Neural progenitor cell (in vitro differentiated cells): ENCODE results near the gene DDX31. TPM values are rescaled to one million over a fixed set of nuclear protein-coding genes. Genes with fewer than 3 reads are reported as not detected.

Experiments used
- DNase-seq: peaks from one replicate; pipeline ENCODE4 v3.0.0-alpha.2; 2016; ENCODE audit warnings: low spot score
- H2AFZ ChIP-seq: fragments of 200-600 bp; sonication (generic); replicated peaks from 2 replicates; pipeline ENCODE4 v1.6.1; 2016; ENCODE audit warnings: antibody characterized with exemption
- H3F3A ChIP-seq: fragments of 200-600 bp; sonication (generic); 2 replicates; pipeline ENCODE4 v1.6.1; 2016; ENCODE audit warnings: antibody characterized with exemption, low read depth
- H3K27ac ChIP-seq: fragments of 200-600 bp; sonication (generic); 2 replicates; pipeline ENCODE4 v1.5.1; 2016; ENCODE audit warnings: mild to moderate bottlenecking
- H3K27me3 ChIP-seq: fragments of 200-600 bp; sonication (generic); 2 replicates; pipeline ENCODE4 v1.6.1; 2016; ENCODE audit warnings: mild to moderate bottlenecking, moderate library complexity
- H3K36me3 ChIP-seq: fragments of 200-600 bp; sonication (generic); 2 replicates; pipeline ENCODE4 v1.5.1; 2016
- H3K4me1 ChIP-seq: fragments of 200-600 bp; sonication (generic); 2 replicates; pipeline ENCODE4 v1.6.1; 2016; ENCODE audit warnings: mixed run types
- H3K4me2 ChIP-seq: fragments of 200-600 bp; sonication (generic); 2 replicates; pipeline ENCODE4 v1.6.1; 2016
- H3K4me3 ChIP-seq: fragments of 200-600 bp; sonication (generic); 2 replicates; pipeline ENCODE4 v1.5.1; 2016
- H3K79me2 ChIP-seq: fragments of 200-600 bp; sonication (generic); 2 replicates; pipeline ENCODE4 v1.6.1; 2016; ENCODE audit warnings: low read depth
- H3K9ac ChIP-seq: fragments of 200-600 bp; sonication (generic); 2 replicates; pipeline ENCODE4 v1.6.1; 2016
- H3K9me3 ChIP-seq: fragments of 200-600 bp; sonication (generic); 2 replicates; pipeline ENCODE4 v1.5.1; 2016; ENCODE audit warnings: low read depth
- H4K20me1 ChIP-seq: fragments of 200-600 bp; sonication (generic); 2 replicates; pipeline ENCODE4 v1.6.1; 2016; ENCODE audit warnings: low read depth
- H3K27ac Mint-ChIP-seq: 3 replicates; pipeline ENCODE4 v1.8.0; 2021; ENCODE audit warnings: mixed read lengths
- H3K27me3 Mint-ChIP-seq: 2 replicates; pipeline ENCODE4 v1.8.0; 2022; ENCODE audit warnings: low read depth, mild to moderate bottlenecking, inconsistent platforms, moderate library complexity, mixed read lengths; ENCODE audit not compliant: insufficient read depth
- H3K36me3 Mint-ChIP-seq: 3 replicates; pipeline ENCODE4 v1.8.0; 2021; ENCODE audit warnings: mixed read lengths
- H3K4me1 Mint-ChIP-seq: 3 replicates; pipeline ENCODE4 v1.8.0; 2021; ENCODE audit warnings: mixed read lengths
- H3K4me3 Mint-ChIP-seq: 3 replicates; pipeline ENCODE4 v1.8.0; 2021; ENCODE audit warnings: mild to moderate bottlenecking, moderate library complexity, mixed read lengths
- H3K9me3 Mint-ChIP-seq: 3 replicates; pipeline ENCODE4 v1.8.0; 2020; ENCODE audit warnings: mixed read lengths
- CTCF ChIP-seq: fragments of 200-600 bp; sonication (generic); IDR thresholded peaks from 2 replicates; pipeline ENCODE4 v1.5.1; 2017; ENCODE audit warnings: antibody characterized with exemption, mild to moderate bottlenecking
- EZH2 ChIP-seq: fragments of 200-600 bp; sonication (generic); IDR thresholded peaks from 2 replicates; pipeline ENCODE4 v1.6.1; 2017; ENCODE audit warnings: antibody characterized with exemption, mild to moderate bottlenecking, moderate library complexity
- EZH2phosphoT487 ChIP-seq: fragments of 200-600 bp; sonication (generic); IDR thresholded peaks from 2 replicates; pipeline ENCODE4 v1.6.1; 2017; ENCODE audit warnings: antibody characterized with exemption
- total RNA-seq: library from RNA; depleted of rRNA; stranded (reverse); fragments of >200 nt; gene quantifications from 2 replicates; pipeline ENCODE4 v1.2.3, GENCODE V29; 2015; ENCODE audit warnings: low replicate concordance

Gene DDX31
- total RNA-seq, 1 donor from 2014 or later: 25.7 TPM

DNA sequence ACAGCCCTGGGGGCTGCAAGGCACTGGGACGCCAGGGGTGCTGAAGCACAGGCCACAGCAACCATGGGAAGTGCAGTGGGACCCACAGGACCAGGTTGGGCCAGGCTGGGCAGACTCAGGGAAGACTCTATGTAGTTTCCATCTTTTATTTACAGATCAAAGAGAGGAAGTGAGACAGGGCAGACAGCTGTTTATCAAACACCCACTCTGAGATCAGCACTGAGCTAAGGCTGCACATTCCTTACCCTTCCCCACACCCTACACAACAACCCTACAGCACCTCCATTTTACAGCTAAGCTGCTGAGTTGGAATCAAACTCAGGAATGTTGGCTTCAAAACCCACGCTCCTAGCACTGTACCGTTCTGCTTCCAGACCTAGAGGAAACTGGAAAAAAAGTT is 67.6 kb downstream of the DDX31 start:
- H3K9me3 ChIP-seq: no peaks in the 10 kb centered on the region
- no peak overlapping the region for H3K4me3 ChIP-seq
- DNase-seq: no peak
- no peak overlapping the region for H3K4me2 ChIP-seq
- no peak for TF ChIP-seq EZH2phosphoT487
- TF ChIP-seq CTCF: no peak
- TF ChIP-seq EZH2: no peak
- H3K27me3 ChIP-seq: no peaks in the 10 kb centered on the region
- peaks cover 25% of the 10 kb centered on the region for H3K4me1 ChIP-seq
- no peaks in the 10 kb centered on the region for H3K79me2 ChIP-seq
- H3K9ac ChIP-seq: no peak overlapping the region
- no peaks in the 10 kb centered on the region for H3K36me3 ChIP-seq
- H4K20me1 ChIP-seq: peaks cover 35% of the 10 kb centered on the region
- Mint-ChIP-seq H3K4me3 (no peak overlapping the region), H3K27ac (no peak overlapping the region), H3K9me3 (no peaks in the 10 kb centered on the region), H3K27me3 (peaks cover 13% of the 10 kb centered on the region), H3K36me3 (peaks cover 32% of the 10 kb centered on the region), H3K4me1 (peaks cover 47% of the 10 kb centered on the region)
- H3F3A ChIP-seq: peaks cover 25% of the 10 kb centered on the region
- H3K27ac ChIP-seq: no peak overlapping the region
- no peak overlapping the region for H2AFZ ChIP-seq

DNA sequence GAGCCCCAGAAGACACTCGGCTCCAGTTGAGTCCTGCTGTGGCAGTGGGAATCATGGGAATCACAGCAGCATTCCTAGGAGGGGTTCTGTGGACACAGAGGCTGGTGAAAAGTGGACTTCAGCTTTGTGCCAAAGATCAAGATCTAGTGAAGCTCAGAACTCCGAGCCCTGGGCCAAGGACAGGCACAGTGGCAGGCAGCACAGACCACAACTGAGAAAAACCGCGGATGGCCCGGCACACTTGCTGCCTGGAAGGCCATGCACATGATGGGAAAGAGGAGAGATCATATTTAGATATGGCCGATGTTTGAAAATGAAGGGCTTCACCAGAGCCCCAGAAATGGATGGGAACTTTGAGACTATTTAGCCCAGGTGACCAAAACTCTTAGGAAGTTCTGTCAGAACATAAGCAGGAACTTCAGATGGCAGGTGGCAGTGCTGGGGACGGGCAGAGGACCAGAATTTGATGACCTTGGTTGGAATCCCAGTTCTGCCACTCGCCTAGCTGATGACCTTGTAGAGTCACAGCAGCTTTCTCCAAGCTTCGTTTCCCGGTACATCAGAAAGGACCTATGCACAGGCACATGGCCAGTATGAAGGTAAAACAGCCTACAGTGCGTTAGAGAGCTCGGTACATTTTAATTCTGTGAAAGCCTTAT is 69.3 kb downstream of the DDX31 start:
- Histone ChIP-seq H3K4me3 (no peak overlapping the region), H3K4me1 (peaks cover 26% of the 10 kb centered on the region), H3K27ac (no peak overlapping the region), H3K9ac (no peak overlapping the region), H2AFZ (no peak overlapping the region), H4K20me1 (peaks cover 28% of the 10 kb centered on the region), H3K4me2 (no peak overlapping the region), H3K9me3 (no peaks in the 10 kb centered on the region), H3K79me2 (no peaks in the 10 kb centered on the region), H3K36me3 (no peaks in the 10 kb centered on the region), H3K27me3 (no peaks in the 10 kb centered on the region), H3F3A (peaks cover 12% of the 10 kb centered on the region)
- TF ChIP-seq EZH2phosphoT487: no peak
- TF ChIP-seq CTCF: no peak
- TF ChIP-seq EZH2: no peak
- Mint-ChIP-seq H3K27ac (no peak overlapping the region), H3K4me1 (peaks cover 43% of the 10 kb centered on the region), H3K27me3 (peaks cover 16% of the 10 kb centered on the region), H3K9me3 (no peaks in the 10 kb centered on the region), H3K4me3 (no peak overlapping the region), H3K36me3 (peaks cover 37% of the 10 kb centered on the region)
- no peak for DNase-seq

GRCh38 chr9:132597073-132597775 is 72.6 kb downstream of the DDX31 start:
- no peak for DNase-seq
- H3F3A ChIP-seq: peaks cover 17% of the 10 kb centered on the region
- H3K9me3 ChIP-seq: no peaks in the 10 kb centered on the region
- no peak overlapping the region for H3K4me3 ChIP-seq
- H3K27me3 ChIP-seq: peaks cover 14% of the 10 kb centered on the region
- H3K9ac ChIP-seq: no peak overlapping the region
- H3K36me3 ChIP-seq: no peaks in the 10 kb centered on the region
- no peak overlapping the region for H3K27ac Mint-ChIP-seq
- no peak overlapping the region for H3K27ac ChIP-seq
- no peaks in the 10 kb centered on the region for H3K9me3 Mint-ChIP-seq
- H3K4me3 Mint-ChIP-seq: no peak overlapping the region
- no peaks in the 10 kb centered on the region for H3K79me2 ChIP-seq
- peaks cover 46% of the 10 kb centered on the region for H3K4me1 ChIP-seq
- H3K36me3 Mint-ChIP-seq: peaks cover 26% of the 10 kb centered on the region
- H4K20me1 ChIP-seq: peaks cover 50% of the 10 kb centered on the region
- H3K4me1 Mint-ChIP-seq: peaks cover 56% of the 10 kb centered on the region
- no peak overlapping the region for H2AFZ ChIP-seq
- no peak for TF ChIP-seq CTCF
- H3K27me3 Mint-ChIP-seq: peaks cover 13% of the 10 kb centered on the region
- no peak overlapping the region for H3K4me2 ChIP-seq
